Measurements from ENCODE around the gene ATXN7L1.
A peak's percentile ranks its signal among the peaks of the same experiment; 100 is the strongest.

ATXN7L1 gene

DNA sequence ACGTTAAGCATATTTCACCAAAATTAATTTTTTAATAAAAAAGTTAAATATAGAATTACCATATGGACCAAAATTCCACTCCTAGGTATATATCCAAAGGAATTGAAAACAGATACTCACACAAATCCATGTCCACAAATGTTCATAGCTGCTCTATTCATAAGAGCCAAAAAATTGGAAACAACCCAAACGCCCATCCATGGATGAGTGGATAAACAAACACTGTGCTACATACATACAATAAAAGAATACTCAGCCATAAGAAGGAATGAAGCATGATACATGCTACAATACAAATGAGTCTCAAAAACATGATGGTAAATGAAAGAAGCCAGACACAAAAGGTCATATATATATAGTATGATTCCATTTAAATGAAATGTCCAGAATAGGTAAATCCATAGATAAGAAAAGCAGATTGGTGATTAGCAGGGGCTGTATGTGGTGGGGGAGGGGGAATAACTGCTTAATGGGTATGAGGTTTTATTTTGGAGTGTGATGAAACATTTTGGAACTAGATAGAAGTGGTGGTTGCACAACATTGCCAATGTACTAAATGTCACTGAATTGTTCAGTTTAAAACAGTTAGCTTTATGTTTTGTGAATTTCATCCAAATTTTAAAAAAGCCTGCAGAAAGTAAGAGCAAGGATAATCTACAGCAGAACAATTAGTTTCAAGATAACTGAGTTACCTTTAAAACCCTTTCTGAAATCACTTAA is 193.9 kb downstream of the ATXN7L1 start:
- Histone ChIP-seq H3K4me1 (ENCODE audit: control insufficient read depth in 2 of 2, insufficient read depth in 2 of 2, low read length in 2 of 2) (peaks cover 19 to 21% of the 10 kb centered on the region in 2 donors), H3K36me3 (ENCODE audit: control insufficient read depth in 2 of 2, insufficient read depth in 2 of 2, low read length in 2 of 2) (no peaks in the 10 kb centered on the region), H3K4me3 (ENCODE audit: low read length in 2 of 2) (no peak overlapping the region), H3K9ac (ENCODE audit: low read depth in 1 of 2, low read length in 2 of 2) (no peak overlapping the region), H3K9me3 (ENCODE audit: control insufficient read depth in 2 of 2, low read length in 2 of 2) (no peaks in the 10 kb centered on the region), H3K27me3 (ENCODE audit: control insufficient read depth in 2 of 2, insufficient read depth in 2 of 2, low read length in 2 of 2) (no peaks in the 10 kb centered on the region), H3K27ac (ENCODE audit: low read depth in 2 of 2, low read length in 2 of 2) (no peak overlapping the region)

GRCh38 chr7:105680505-105681187 is 195.8 kb downstream of the ATXN7L1 start:
- Histone ChIP-seq H3K27me3 (ENCODE audit: control insufficient read depth in 2 of 2, insufficient read depth in 2 of 2, low read length in 2 of 2) (no peaks in the 10 kb centered on the region), H3K36me3 (ENCODE audit: control insufficient read depth in 2 of 2, insufficient read depth in 2 of 2, low read length in 2 of 2) (no peaks in the 10 kb centered on the region), H3K4me1 (ENCODE audit: control insufficient read depth in 2 of 2, insufficient read depth in 2 of 2, low read length in 2 of 2) (peaks cover 27 to 30% of the 10 kb centered on the region in 2 donors), H3K4me3 (ENCODE audit: low read length in 2 of 2) (no peak overlapping the region), H3K9me3 (ENCODE audit: control insufficient read depth in 2 of 2, low read length in 2 of 2) (no peaks in the 10 kb centered on the region), H3K27ac (ENCODE audit: low read depth in 2 of 2, low read length in 2 of 2) (no peak overlapping the region), H3K9ac (ENCODE audit: low read depth in 1 of 2, low read length in 2 of 2) (no peak overlapping the region)

DNA sequence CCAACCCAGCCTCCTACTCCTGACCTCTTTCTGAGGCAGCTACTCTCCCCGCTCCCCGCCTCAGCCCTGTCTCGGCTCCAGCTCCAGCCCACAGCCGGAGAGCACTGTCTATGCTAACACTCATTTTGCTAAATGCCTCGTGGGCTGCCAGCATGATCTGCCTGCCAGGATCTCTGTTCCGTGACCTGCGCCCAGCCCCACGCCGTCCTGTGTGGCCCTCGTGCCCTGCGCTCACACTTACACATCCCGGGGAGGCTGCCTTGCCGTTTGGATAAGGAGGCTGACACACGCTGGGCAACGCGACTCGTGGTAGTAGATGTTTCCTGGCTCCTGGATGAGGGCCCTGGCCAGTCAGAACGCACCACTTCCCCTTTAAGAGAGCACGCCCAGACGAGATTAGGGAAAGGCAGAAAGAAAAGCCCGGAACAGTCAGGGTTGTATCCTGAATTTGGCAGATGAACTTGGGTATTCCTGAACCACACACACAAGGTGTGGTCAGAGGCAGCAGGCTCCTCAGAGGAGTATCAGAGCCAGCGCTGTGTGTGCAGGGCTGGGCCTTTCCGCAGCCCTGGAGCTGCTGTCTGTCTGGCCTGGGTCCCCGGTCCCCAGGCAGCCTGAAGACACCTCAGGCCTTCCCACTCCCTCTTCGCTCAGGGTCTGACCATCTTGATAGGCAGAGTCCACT is 197.4 kb downstream of the ATXN7L1 start:
- Histone ChIP-seq H3K4me3 (ENCODE audit: low read length in 2 of 2) (peak overlapping the region; percentile 66 to 71), H3K27ac (ENCODE audit: low read depth in 2 of 2, low read length in 2 of 2) (peak overlapping the region; percentile 62 to 78), H3K27me3 (ENCODE audit: control insufficient read depth in 2 of 2, insufficient read depth in 2 of 2, low read length in 2 of 2) (no peaks in the 10 kb centered on the region), H3K4me1 (ENCODE audit: control insufficient read depth in 2 of 2, insufficient read depth in 2 of 2, low read length in 2 of 2) (peaks cover 27 to 30% of the 10 kb centered on the region in 2 donors), H3K9me3 (ENCODE audit: control insufficient read depth in 2 of 2, low read length in 2 of 2) (no peaks in the 10 kb centered on the region), H3K9ac (ENCODE audit: low read depth in 1 of 2, low read length in 2 of 2) (peak overlapping the region; percentile 54 to 63), H3K36me3 (ENCODE audit: control insufficient read depth in 2 of 2, insufficient read depth in 2 of 2, low read length in 2 of 2) (no peaks in the 10 kb centered on the region)

DNA sequence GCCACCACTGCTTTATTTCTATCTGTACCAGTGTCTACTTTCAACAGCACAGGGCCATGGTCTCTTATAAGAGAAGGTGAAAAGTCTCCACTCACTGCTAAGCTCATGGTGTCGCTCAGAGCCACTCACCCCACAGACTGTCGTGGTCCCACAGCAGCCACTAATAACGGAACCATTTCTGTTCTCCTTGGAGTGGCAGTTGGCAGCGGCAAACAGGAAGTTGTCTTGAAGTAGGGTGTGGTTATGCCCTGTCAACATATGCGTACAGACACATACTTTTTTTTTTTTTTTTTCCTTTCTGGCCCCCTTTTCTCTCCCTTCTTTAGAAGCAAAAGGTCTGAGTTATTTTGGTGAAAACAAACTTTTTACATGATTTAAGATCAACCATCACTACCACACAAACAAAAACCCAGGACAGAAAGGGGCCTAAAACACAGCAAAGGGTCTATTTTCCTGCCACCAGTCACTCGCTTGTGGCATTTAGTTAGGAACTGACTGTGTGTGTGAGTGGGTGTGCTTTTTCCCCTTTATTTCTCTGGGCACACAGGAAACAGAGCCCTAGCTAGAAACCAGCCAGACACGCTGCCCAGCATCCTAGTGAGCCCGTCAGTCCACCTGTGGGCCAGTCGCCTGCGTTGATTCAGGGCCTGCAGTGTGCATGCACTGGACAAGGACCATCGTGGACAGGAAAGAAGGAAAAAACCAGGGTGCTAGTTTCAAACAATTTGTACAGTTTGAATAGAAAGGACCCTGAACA is 198.4 kb downstream of the ATXN7L1 start:
- H3K4me3 ChIP-seq (ENCODE audit: low read length in 2 of 2): peak overlapping the region; percentile 66 to 71
- no peaks in the 10 kb centered on the region for H3K9me3 ChIP-seq (ENCODE audit: control insufficient read depth in 2 of 2, low read length in 2 of 2)
- no peaks in the 10 kb centered on the region for H3K27me3 ChIP-seq (ENCODE audit: control insufficient read depth in 2 of 2, insufficient read depth in 2 of 2, low read length in 2 of 2)
- peak overlapping the region; percentile 54 to 63 for H3K9ac ChIP-seq (ENCODE audit: low read depth in 1 of 2, low read length in 2 of 2)
- peak overlapping the region; percentile 25 to 62 for H3K27ac ChIP-seq (ENCODE audit: low read depth in 2 of 2, low read length in 2 of 2)
- peaks cover 27 to 30% of the 10 kb centered on the region in 2 donors for H3K4me1 ChIP-seq (ENCODE audit: control insufficient read depth in 2 of 2, insufficient read depth in 2 of 2, low read length in 2 of 2)
- no peaks in the 10 kb centered on the region for H3K36me3 ChIP-seq (ENCODE audit: control insufficient read depth in 2 of 2, insufficient read depth in 2 of 2, low read length in 2 of 2)

DNA sequence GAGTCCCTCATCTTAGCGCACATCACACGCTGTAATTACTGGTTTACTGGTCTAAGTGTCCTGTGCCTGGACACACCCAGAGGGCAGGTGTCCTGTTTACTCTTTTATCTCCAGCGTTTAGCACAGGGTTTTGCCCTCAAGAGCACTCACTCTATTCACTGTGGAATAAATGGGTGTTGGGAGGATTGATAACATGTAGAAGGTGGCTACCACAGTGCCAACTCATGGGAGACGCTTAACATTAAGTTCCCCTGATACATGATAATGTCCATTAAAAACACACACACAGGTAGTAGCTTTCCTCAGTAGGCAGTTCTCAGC is 199.0 kb downstream of the ATXN7L1 start:
- Histone ChIP-seq H3K4me3 (ENCODE audit: low read length in 2 of 2) (peak overlapping the region; percentile 46 to 66), H3K27me3 (ENCODE audit: control insufficient read depth in 2 of 2, insufficient read depth in 2 of 2, low read length in 2 of 2) (no peaks in the 10 kb centered on the region), H3K9me3 (ENCODE audit: control insufficient read depth in 2 of 2, low read length in 2 of 2) (no peaks in the 10 kb centered on the region), H3K9ac (ENCODE audit: low read depth in 1 of 2, low read length in 2 of 2) (no peak overlapping the region), H3K27ac (ENCODE audit: low read depth in 2 of 2, low read length in 2 of 2) (peak overlapping the region; percentile 4 to 62), H3K36me3 (ENCODE audit: control insufficient read depth in 2 of 2, insufficient read depth in 2 of 2, low read length in 2 of 2) (no peaks in the 10 kb centered on the region), H3K4me1 (ENCODE audit: control insufficient read depth in 2 of 2, insufficient read depth in 2 of 2, low read length in 2 of 2) (peaks cover 27 to 30% of the 10 kb centered on the region in 2 donors)

DNA sequence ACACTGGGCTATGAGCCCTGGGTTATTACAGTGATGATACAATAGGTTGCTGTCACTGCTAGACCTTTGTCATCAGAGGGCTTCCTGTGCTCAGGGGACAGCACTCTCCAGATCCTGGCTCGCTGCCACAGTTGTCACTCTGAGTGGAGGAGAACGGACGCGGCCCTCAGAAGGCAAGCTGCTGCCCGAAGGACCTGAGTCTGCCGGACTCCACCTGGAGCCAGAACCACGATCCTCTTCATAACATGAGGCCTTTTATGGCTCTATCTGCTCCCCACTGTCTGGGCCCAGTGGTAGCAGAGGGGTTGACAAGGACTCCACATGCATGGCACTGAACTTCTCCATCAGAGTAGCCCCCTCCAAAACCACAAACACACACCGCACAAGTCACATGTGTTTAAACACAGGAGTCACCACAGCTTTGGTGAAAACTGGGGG is 200.4 kb downstream of the ATXN7L1 start:
- Histone ChIP-seq H3K27me3 (ENCODE audit: control insufficient read depth in 2 of 2, insufficient read depth in 2 of 2, low read length in 2 of 2) (no peaks in the 10 kb centered on the region), H3K36me3 (ENCODE audit: control insufficient read depth in 2 of 2, insufficient read depth in 2 of 2, low read length in 2 of 2) (no peaks in the 10 kb centered on the region), H3K9ac (ENCODE audit: low read depth in 1 of 2, low read length in 2 of 2) (no peak overlapping the region), H3K4me3 (ENCODE audit: low read length in 2 of 2) (no peak overlapping the region), H3K4me1 (ENCODE audit: control insufficient read depth in 2 of 2, insufficient read depth in 2 of 2, low read length in 2 of 2) (peaks cover 27 to 30% of the 10 kb centered on the region in 2 donors), H3K9me3 (ENCODE audit: control insufficient read depth in 2 of 2, low read length in 2 of 2) (no peaks in the 10 kb centered on the region), H3K27ac (ENCODE audit: low read depth in 2 of 2, low read length in 2 of 2) (no peak overlapping the region)

- Histone ChIP-seq H3K9ac (ENCODE audit: low read depth in 1 of 2, low read length in 2 of 2) (no peak overlapping the region), H3K4me1 (ENCODE audit: control insufficient read depth in 2 of 2, insufficient read depth in 2 of 2, low read length in 2 of 2) (peaks cover 26 to 27% of the 10 kb centered on the region in 2 donors), H3K36me3 (ENCODE audit: control insufficient read depth in 2 of 2, insufficient read depth in 2 of 2, low read length in 2 of 2) (no peaks in the 10 kb centered on the region), H3K9me3 (ENCODE audit: control insufficient read depth in 2 of 2, low read length in 2 of 2) (no peaks in the 10 kb centered on the region), H3K27ac (ENCODE audit: low read depth in 2 of 2, low read length in 2 of 2) (no peak overlapping the region), H3K27me3 (ENCODE audit: control insufficient read depth in 2 of 2, insufficient read depth in 2 of 2, low read length in 2 of 2) (no peaks in the 10 kb centered on the region), H3K4me3 (ENCODE audit: low read length in 2 of 2) (no peak overlapping the region)
Observed at GRCh38 chr7:105674200-105674920, 202.0 kb downstream of the ATXN7L1 start.

- H3K27ac ChIP-seq (ENCODE audit: low read depth in 2 of 2, low read length in 2 of 2): peak overlapping the region in 1 of 2 donors; percentile 2
- H3K4me1 ChIP-seq (ENCODE audit: control insufficient read depth in 2 of 2, insufficient read depth in 2 of 2, low read length in 2 of 2): peaks cover 18 to 19% of the 10 kb centered on the region in 2 donors
- H3K36me3 ChIP-seq (ENCODE audit: control insufficient read depth in 2 of 2, insufficient read depth in 2 of 2, low read length in 2 of 2): no peaks in the 10 kb centered on the region
- H3K9ac ChIP-seq (ENCODE audit: low read depth in 1 of 2, low read length in 2 of 2): no peak overlapping the region
- H3K27me3 ChIP-seq (ENCODE audit: control insufficient read depth in 2 of 2, insufficient read depth in 2 of 2, low read length in 2 of 2): no peaks in the 10 kb centered on the region
- H3K4me3 ChIP-seq (ENCODE audit: low read length in 2 of 2): no peak overlapping the region
- no peaks in the 10 kb centered on the region for H3K9me3 ChIP-seq (ENCODE audit: control insufficient read depth in 2 of 2, low read length in 2 of 2)
Observed at GRCh38 chr7:105673367-105674084, 202.9 kb downstream of the ATXN7L1 start.

DNA sequence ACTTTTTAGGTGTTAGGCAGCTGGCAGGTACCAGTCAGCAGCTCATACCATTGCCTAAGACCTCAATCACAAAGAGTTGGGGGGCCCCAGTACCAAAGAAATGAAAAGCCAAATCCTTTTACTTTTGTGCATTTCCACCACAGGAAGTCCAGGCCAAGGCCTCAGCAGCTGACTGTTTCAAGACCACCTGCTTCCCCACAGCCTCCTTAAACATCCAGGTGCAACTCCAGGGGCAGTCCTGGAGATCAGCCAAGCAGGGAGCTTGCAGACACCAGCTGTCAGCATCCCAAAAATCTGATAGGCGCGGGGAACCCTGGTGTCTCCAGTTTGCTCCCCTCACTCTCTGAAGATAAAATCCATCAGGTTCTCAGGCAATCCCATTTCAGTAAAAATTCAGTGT is 203.6 kb downstream of the ATXN7L1 start:
- peaks cover 11% of the 10 kb centered on the region in 2 donors for H3K4me1 ChIP-seq (ENCODE audit: control insufficient read depth in 2 of 2, insufficient read depth in 2 of 2, low read length in 2 of 2)
- H3K27me3 ChIP-seq (ENCODE audit: control insufficient read depth in 2 of 2, insufficient read depth in 2 of 2, low read length in 2 of 2): no peaks in the 10 kb centered on the region
- H3K36me3 ChIP-seq (ENCODE audit: control insufficient read depth in 2 of 2, insufficient read depth in 2 of 2, low read length in 2 of 2): no peaks in the 10 kb centered on the region
- no peaks in the 10 kb centered on the region for H3K9me3 ChIP-seq (ENCODE audit: control insufficient read depth in 2 of 2, low read length in 2 of 2)
- no peak overlapping the region for H3K9ac ChIP-seq (ENCODE audit: low read depth in 1 of 2, low read length in 2 of 2)
- no peak overlapping the region for H3K27ac ChIP-seq (ENCODE audit: low read depth in 2 of 2, low read length in 2 of 2)
- no peak overlapping the region for H3K4me3 ChIP-seq (ENCODE audit: low read length in 2 of 2)
